Measurements from ENCODE around the gene WAC. TPM values are rescaled to one million over a fixed set of nuclear protein-coding genes. Genes with fewer than 3 reads are reported as not detected.

The WAC gene
- total RNA-seq, 3 donors from 2014 or later (not counting 1 experiment from before 2014, with no cell fraction given), result 225 to 245 (median 226) TPM

GRCh38 chr10:28575852-28576251 is 42.9 kb downstream of the WAC start:
- Mint-ChIP-seq H3K27ac (peak overlapping the region; percentile 21 to 74), H3K36me3 (no peaks in the 10 kb centered on the region)
- TF ChIP-seq, protein P1, sequence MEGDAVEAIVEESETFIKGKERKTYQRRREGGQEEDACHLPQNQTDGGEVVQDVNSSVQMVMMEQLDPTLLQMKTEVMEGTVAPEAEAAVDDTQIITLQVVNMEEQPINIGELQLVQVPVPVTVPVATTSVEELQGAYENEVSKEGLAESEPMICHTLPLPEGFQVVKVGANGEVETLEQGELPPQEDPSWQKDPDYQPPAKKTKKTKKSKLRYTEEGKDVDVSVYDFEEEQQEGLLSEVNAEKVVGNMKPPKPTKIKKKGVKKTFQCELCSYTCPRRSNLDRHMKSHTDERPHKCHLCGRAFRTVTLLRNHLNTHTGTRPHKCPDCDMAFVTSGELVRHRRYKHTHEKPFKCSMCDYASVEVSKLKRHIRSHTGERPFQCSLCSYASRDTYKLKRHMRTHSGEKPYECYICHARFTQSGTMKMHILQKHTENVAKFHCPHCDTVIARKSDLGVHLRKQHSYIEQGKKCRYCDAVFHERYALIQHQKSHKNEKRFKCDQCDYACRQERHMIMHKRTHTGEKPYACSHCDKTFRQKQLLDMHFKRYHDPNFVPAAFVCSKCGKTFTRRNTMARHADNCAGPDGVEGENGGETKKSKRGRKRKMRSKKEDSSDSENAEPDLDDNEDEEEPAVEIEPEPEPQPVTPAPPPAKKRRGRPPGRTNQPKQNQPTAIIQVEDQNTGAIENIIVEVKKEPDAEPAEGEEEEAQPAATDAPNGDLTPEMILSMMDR (IDR thresholded peaks at IDR 0.05), result no peak

DNA sequence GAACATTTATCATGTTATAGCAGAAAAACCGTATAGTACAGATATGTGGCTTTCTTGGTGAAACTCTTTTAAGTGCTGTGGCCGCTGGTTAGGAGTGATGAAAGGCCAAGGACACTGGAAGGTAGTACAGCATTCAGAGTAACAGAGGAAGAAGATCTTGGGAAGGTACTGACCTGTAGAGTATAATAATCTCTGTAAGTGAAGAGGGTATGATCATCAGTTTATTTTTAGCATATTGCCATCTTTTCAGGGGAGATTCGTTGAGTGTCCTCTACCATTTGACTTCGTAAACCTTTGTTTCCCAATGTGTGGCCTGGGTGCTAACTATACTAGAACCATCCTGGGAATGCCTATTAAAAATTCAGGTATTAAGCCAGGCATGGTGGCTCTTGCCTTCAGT is 44.6 kb downstream of the WAC start:
- Histone ChIP-seq H3K27me3 (ENCODE audit: control insufficient read depth, insufficient read depth, low read length) (no peaks in the 10 kb centered on the region), H3K36me3 (ENCODE audit: control insufficient read depth, insufficient read depth, low read length) (peaks cover 12% of the 10 kb centered on the region), H3K4me3 (ENCODE audit: low read length) (no peak overlapping the region), H3K27ac (ENCODE audit: low read length) (no peak overlapping the region), H3K9me3 (ENCODE audit: control insufficient read depth, insufficient read depth, low read length) (no peaks in the 10 kb centered on the region), H3K4me1 (ENCODE audit: control insufficient read depth, insufficient read depth, low read length) (peaks cover 13% of the 10 kb centered on the region)
- WGBS (ENCODE audit: insufficient coverage), result 74% methylated on average over 4 of the region's 4 CpGs
- no peaks in the 10 kb centered on the region for H3K27me3 Mint-ChIP-seq (ENCODE audit: low read depth in 2 of 2)
- H3K27ac Mint-ChIP-seq, result peak overlapping the region; percentile 68 to 78
- peak overlapping the region; percentile 35 for H3K4me3 Mint-ChIP-seq
- H3K4me1 Mint-ChIP-seq, result peaks cover 84 to 93% of the 10 kb centered on the region in 2 donors
- intact Hi-C loops (cut with micrococcal nuclease), result loop anchor here (5.0 kb wide), 1 partner anchor 40 kb away; no protein-coding TSS in a partner anchor
- TF ChIP-seq, protein P1 (IDR thresholded peaks at IDR 0.05), result no peak
- DNase-seq (no peak), ATAC-seq (no peak)
- no peaks in the 10 kb centered on the region for H3K9me3 Mint-ChIP-seq
- H3K36me3 Mint-ChIP-seq, result no peaks in the 10 kb centered on the region

More at GRCh38 chr10:28575852-28576251, 42.9 kb downstream of the WAC start:
- no peak overlapping the region for H3K4me3 ChIP-seq (ENCODE audit: low read length)
- peaks cover 81 to 91% of the 10 kb centered on the region in 2 donors for H3K4me1 Mint-ChIP-seq
- ATAC-seq, result no peak
- H3K27me3 Mint-ChIP-seq (ENCODE audit: low read depth in 2 of 2), result no peaks in the 10 kb centered on the region
- intact Hi-C loops (cut with micrococcal nuclease), result loop anchor here (5.0 kb wide), 1 partner anchor 39 kb away; no protein-coding TSS in a partner anchor
- H3K9me3 ChIP-seq (ENCODE audit: control insufficient read depth, insufficient read depth, low read length), result no peaks in the 10 kb centered on the region
- no peaks in the 10 kb centered on the region for H3K9me3 Mint-ChIP-seq
- DNase-seq, result no peak
- H3K27me3 ChIP-seq (ENCODE audit: control insufficient read depth, insufficient read depth, low read length), result no peaks in the 10 kb centered on the region
- H3K36me3 ChIP-seq (ENCODE audit: control insufficient read depth, insufficient read depth, low read length), result peaks cover 15% of the 10 kb centered on the region
- no peak overlapping the region for H3K27ac ChIP-seq (ENCODE audit: low read length)
- 85% methylated on average over 3 of the region's 5 CpGs for WGBS (ENCODE audit: insufficient coverage)
- no peak overlapping the region for H3K4me3 Mint-ChIP-seq
- H3K4me1 ChIP-seq (ENCODE audit: control insufficient read depth, insufficient read depth, low read length), result peaks cover 23% of the 10 kb centered on the region

GRCh38 chr10:28578454-28578853 is 45.5 kb downstream of the WAC start:
- no peaks in the 10 kb centered on the region for H3K27me3 ChIP-seq (ENCODE audit: control insufficient read depth, insufficient read depth, low read length)
- H3K4me1 ChIP-seq (ENCODE audit: control insufficient read depth, insufficient read depth, low read length), result peaks cover 10% of the 10 kb centered on the region
- H3K36me3 ChIP-seq (ENCODE audit: control insufficient read depth, insufficient read depth, low read length), result peaks cover 16% of the 10 kb centered on the region
- peaks cover 81 to 88% of the 10 kb centered on the region in 2 donors for H3K4me1 Mint-ChIP-seq
- no peaks in the 10 kb centered on the region for H3K27me3 Mint-ChIP-seq (ENCODE audit: low read depth in 2 of 2)
- H3K4me3 ChIP-seq (ENCODE audit: low read length), result no peak overlapping the region
- intact Hi-C loops (cut with micrococcal nuclease), result loop anchor here (5.0 kb wide), 1 partner anchor 41 kb away; no protein-coding TSS in a partner anchor
- H3K27ac ChIP-seq (ENCODE audit: low read length), result no peak overlapping the region
- no peaks in the 10 kb centered on the region for H3K9me3 Mint-ChIP-seq
- ATAC-seq, result no peak
- H3K36me3 Mint-ChIP-seq, result no peaks in the 10 kb centered on the region
- no peaks in the 10 kb centered on the region for H3K9me3 ChIP-seq (ENCODE audit: control insufficient read depth, insufficient read depth, low read length)
- H3K27ac Mint-ChIP-seq, result peak overlapping the region; percentile 57 to 58
- TF ChIP-seq, protein P1 (IDR thresholded peaks at IDR 0.05), result no peak
- H3K4me3 Mint-ChIP-seq, result no peak overlapping the region
- no peak for DNase-seq
- 94% methylated on average over 1 of the region's 2 CpGs for WGBS (ENCODE audit: insufficient coverage)

DNA sequence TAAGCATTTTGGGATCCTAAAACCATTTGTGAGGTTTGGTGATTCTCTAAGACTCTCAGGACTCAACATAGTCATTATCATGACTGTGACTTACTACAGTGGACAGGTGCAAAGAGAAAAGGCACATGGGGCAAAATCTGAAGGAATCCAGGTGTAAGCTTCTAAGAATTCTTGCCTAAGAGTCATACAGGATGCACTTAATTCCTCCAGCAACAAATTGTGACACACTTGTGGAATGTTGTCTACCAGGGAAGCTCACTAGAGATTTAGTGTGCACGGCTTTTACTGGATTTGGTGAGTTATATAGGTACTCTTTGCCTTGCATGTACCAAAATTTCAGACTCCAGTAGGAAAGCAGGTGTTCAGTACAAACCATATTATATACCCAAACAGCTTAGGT is 47.9 kb downstream of the WAC start:
- no peak overlapping the region for H3K4me3 ChIP-seq (ENCODE audit: low read length)
- no peaks in the 10 kb centered on the region for H3K27me3 ChIP-seq (ENCODE audit: control insufficient read depth, insufficient read depth, low read length)
- peak overlapping the region; percentile 43 to 58 for H3K27ac Mint-ChIP-seq
- H3K4me1 Mint-ChIP-seq, result peaks cover 76 to 81% of the 10 kb centered on the region in 2 donors
- peaks cover 37% of the 10 kb centered on the region for H3K36me3 ChIP-seq (ENCODE audit: control insufficient read depth, insufficient read depth, low read length)
- H3K4me1 ChIP-seq (ENCODE audit: control insufficient read depth, insufficient read depth, low read length), result peaks cover 4% of the 10 kb centered on the region
- no peaks in the 10 kb centered on the region for H3K27me3 Mint-ChIP-seq (ENCODE audit: low read depth in 2 of 2)
- intact Hi-C loops (cut with micrococcal nuclease), result no loop called here
- H3K36me3 Mint-ChIP-seq, result no peaks in the 10 kb centered on the region
- TF ChIP-seq, protein P1 (IDR thresholded peaks at IDR 0.05), result no peak
- whole genome bisulfite sequencing (ENCODE audit: insufficient coverage), result 100% methylated on average over 1 of the region's 1 CpG
- H3K9me3 Mint-ChIP-seq, result no peaks in the 10 kb centered on the region
- no peaks in the 10 kb centered on the region for H3K9me3 ChIP-seq (ENCODE audit: control insufficient read depth, insufficient read depth, low read length)
- no peak for ATAC-seq
- H3K4me3 Mint-ChIP-seq, result no peak overlapping the region
- no peak overlapping the region for H3K27ac ChIP-seq (ENCODE audit: low read length)
- DNase-seq, result no peak

All from natural killer cell (primary cell).